Activated CD4-positive, CD25-positive, alpha-beta regulatory T cell (primary cell): ENCODE measurements around the gene NGF.

Source experiments
- DNase-seq, 4 experiments: peaks; one replicate each; lab custom pipeline; 2025; lab: John Stamatoyannopoulos, UW

NGF gene

GRCh38 chr1:115238336-115239147, 99.5 kb downstream of the NGF start:
- no peak for DNase-seq

- no peak for DNase-seq
Observed at GRCh38 chr1:115237507-115237906, 100.5 kb downstream of the NGF start.

- no peak for DNase-seq
Observed at GRCh38 chr1:115237023-115237422, 101.0 kb downstream of the NGF start.
